NB4 (cell line): ENCODE measurements around the gene SEMA5A.

Experiments used
- DNase-seq: peaks from one replicate; pipeline ENCODE4 v3.0.0; 2010; ENCODE audit warnings: low read depth
- H3K4me3 ChIP-seq: one replicate; pipeline ENCODE4 v1.5.1; 2011; ENCODE audit warnings: mild to moderate bottlenecking, low read depth, low read length, moderate library complexity
- MAX ChIP-seq: IDR thresholded peaks from 2 replicates; pipeline ENCODE4 v1.6.1; 2011; ENCODE audit warnings: low read depth, low read length
- MYC ChIP-seq: IDR thresholded peaks from 2 replicates; pipeline ENCODE4 v1.6.1; 2011; ENCODE audit warnings: low read depth, low read length
- POLR2A ChIP-seq: IDR thresholded peaks from 2 replicates; pipeline ENCODE4 v1.6.1; 2011; ENCODE audit warnings: mild to moderate bottlenecking; ENCODE audit not compliant: insufficient read length; ENCODE audit errors: extremely low read depth
- TF ChIP-seq, protein P1 (sequence below): IDR thresholded peaks from one replicate; pipeline ENCODE4 v1.5.1; 2012; ENCODE audit warnings: low read depth, low read length

The SEMA5A gene

DNA sequence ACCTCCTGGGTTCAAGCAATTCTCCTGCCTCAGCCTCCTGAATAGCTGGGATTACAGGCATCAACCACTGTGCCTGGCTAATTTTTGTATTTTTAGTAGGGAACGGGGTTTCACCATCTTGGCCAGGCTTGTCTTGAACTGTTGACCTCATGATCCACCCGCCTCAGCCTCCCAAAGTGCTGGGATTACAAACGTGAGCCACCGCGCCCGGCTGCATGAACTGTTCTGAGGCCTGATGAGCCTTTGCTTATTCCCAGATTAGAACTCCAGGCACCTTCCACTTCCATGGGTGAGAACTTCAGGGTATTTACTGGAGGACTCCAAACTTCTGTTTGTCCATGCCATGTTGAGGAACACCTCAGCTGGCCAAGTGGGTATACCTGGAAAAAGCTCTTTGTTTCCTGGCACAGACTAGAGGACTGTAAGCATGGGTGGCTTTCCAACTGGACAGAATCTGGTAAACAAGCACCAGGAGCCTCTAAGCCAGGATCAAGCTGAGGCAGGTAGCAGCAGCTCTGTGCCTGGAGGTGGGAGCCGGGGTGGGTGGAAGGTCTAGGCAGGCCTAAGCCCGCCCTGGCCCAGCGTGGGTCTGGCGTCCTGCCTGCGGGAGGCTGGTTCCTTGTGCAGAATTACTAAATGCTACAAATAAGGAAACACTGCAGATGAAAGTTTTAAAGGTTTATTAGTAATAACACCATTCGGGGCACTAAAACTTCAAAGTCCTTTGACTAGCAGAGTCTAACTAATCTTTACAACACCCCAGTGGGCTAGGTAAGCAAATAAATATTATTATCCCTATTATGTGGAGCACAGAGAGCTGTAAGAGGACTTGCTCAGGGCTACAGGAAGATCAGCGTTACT lies 78.4 kb downstream of the SEMA5A start:
- no peak for TF ChIP-seq MAX
- no peak for TF ChIP-seq MYC
- TF ChIP-seq POLR2A = no peak
- TF ChIP-seq, protein P1, sequence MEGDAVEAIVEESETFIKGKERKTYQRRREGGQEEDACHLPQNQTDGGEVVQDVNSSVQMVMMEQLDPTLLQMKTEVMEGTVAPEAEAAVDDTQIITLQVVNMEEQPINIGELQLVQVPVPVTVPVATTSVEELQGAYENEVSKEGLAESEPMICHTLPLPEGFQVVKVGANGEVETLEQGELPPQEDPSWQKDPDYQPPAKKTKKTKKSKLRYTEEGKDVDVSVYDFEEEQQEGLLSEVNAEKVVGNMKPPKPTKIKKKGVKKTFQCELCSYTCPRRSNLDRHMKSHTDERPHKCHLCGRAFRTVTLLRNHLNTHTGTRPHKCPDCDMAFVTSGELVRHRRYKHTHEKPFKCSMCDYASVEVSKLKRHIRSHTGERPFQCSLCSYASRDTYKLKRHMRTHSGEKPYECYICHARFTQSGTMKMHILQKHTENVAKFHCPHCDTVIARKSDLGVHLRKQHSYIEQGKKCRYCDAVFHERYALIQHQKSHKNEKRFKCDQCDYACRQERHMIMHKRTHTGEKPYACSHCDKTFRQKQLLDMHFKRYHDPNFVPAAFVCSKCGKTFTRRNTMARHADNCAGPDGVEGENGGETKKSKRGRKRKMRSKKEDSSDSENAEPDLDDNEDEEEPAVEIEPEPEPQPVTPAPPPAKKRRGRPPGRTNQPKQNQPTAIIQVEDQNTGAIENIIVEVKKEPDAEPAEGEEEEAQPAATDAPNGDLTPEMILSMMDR = no peak

GRCh38 chr5:9466697-9467096 lies 79.2 kb downstream of the SEMA5A start:
- no peak overlapping the region for H3K4me3 ChIP-seq
- TF ChIP-seq, protein P1 = no peak
- no peak for DNase-seq

More for the DNA sequence above, 78.4 kb downstream of the SEMA5A start:
- no peak for DNase-seq
- no peak overlapping the region for H3K4me3 ChIP-seq

- no peak for DNase-seq
- H3K4me3 ChIP-seq = no peak overlapping the region
- no peak for TF ChIP-seq MYC
- TF ChIP-seq MAX = no peak
- TF ChIP-seq, protein P1 = no peak
- no peak for TF ChIP-seq POLR2A
Observed at GRCh38 chr5:9464478-9464877, 81.4 kb downstream of the SEMA5A start.

DNA sequence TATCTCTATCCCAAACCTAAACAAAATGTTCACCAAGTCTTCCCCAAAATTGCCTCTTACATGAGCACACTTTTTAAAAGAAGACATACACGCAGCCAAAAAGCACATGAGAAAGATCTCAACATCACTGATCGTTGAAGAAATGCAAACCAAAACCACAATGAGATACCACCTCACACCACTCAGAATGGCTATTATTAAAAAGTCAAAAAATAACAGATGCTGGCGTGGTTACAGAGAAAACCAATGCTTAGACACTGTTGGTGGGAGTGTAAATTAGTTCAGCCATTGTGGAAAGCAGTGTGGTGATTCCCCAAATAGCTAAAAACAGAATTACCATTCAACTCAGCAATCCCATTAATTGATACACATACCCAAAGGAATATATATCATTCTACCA lies 83.8 kb downstream of the SEMA5A start:
- H3K4me3 ChIP-seq = no peak overlapping the region
- DNase-seq = no peak
- TF ChIP-seq MYC = no peak
- TF ChIP-seq, protein P1 = no peak
- TF ChIP-seq MAX = no peak
- TF ChIP-seq POLR2A = no peak

DNA sequence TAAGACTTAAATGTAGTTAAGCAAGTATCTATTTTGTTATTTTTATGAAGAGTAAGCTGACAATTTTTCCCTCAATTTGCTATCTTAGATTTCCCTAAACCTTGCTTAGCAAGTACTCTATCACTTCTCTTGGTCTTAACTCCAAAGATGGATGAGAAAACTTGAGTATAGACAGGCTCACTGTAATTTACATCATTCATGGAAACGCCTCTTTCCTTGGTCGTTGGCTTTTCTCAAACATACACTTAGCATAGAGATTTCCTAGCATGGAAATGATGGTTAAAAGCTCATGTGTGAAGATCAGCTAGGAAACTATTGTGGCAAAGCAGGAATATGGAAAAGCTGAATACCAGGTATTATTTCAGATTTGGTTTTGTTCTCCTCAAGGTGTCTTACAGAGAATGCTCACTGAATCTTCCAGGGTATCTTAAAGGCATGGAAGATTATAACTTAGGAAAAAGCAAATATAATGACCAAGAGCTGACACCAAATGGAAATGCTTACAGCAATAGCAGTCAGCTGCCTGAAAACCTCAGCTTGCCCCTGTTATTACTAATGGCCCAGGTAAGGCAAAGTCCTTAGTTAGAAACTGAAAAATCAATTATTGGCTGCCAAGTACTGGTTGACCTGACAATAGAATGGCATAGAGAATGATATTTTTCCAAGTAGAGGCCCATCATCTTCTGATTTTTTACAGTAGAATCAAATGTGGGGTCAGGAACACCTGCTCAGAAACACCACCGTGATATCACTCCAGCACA lies 84.8 kb downstream of the SEMA5A start:
- H3K4me3 ChIP-seq = no peak overlapping the region
- no peak for DNase-seq
- TF ChIP-seq POLR2A = no peak
- TF ChIP-seq MAX = no peak
- TF ChIP-seq, protein P1 = no peak
- no peak for TF ChIP-seq MYC
